Activated CD4-positive, alpha-beta T cell treated with anti-CD3 and anti-CD28 coated beads, Interleukin-2, amount 10 ng/mL, durations not matched to agents 7 days and 5 days (primary cell): ENCODE data around the gene TRAPPC4. TPM values are rescaled to one million over a fixed set of nuclear protein-coding genes. Genes with fewer than 3 reads are reported as not detected.
A peak's percentile ranks its signal among the peaks of the same experiment; 100 is the strongest.

Source experiments
- CTCF ChIA-PET: fragments of 350-600 bp; sonication (Branson Sonifier 250); formaldehyde crosslinking; loops from one replicate; lab custom pipeline; 2021; ENCODE audit warnings: antibody characterized with exemption; lab: Charles Lee
- POLR2A ChIA-PET: fragments of 350-600 bp; sonication (Branson Sonifier 250); formaldehyde crosslinking; loops from one replicate; lab custom pipeline; 2021; ENCODE audit warnings: antibody characterized with exemption; lab: Charles Lee
- DNase-seq: peaks from one replicate; pipeline ENCODE4 v3.0.0-alpha.2; 2020
- H3K27ac Mint-ChIP-seq: one replicate; pipeline ENCODE4 v1.8.0; 2021; ENCODE audit warnings: mild to moderate bottlenecking, moderate library complexity, mixed read lengths
- H3K27me3 Mint-ChIP-seq: one replicate; pipeline ENCODE4 v1.8.0; 2021; ENCODE audit warnings: mixed read lengths
- H3K36me3 Mint-ChIP-seq: one replicate; pipeline ENCODE4 v1.8.0; 2021; ENCODE audit warnings: low read depth, mixed read lengths
- H3K4me1 Mint-ChIP-seq: one replicate; pipeline ENCODE4 v1.8.0; 2021; ENCODE audit warnings: mixed read lengths
- H3K4me3 Mint-ChIP-seq: one replicate; pipeline ENCODE4 v1.8.0; 2021; ENCODE audit warnings: mild to moderate bottlenecking, moderate library complexity, mixed read lengths
- H3K9me3 Mint-ChIP-seq: one replicate; pipeline ENCODE4 v1.8.0; 2021; ENCODE audit warnings: mixed read lengths
- total RNA-seq, 2 experiments: library from RNA; stranded (reverse); gene quantifications; one replicate each; pipeline ENCODE4 v1.2.3, GENCODE V29; 2021

TRAPPC4 gene
- total RNA-seq, 2 experiments from 2014 or later, result 58.5 to 65.4 TPM

- CTCF ChIA-PET, result interaction anchor here (0.6 to 2.1 kb wide), 8 partner anchors 9 to 360 kb away, joined by 3 to 5 read pairs (median 3); partner anchors contain the start of gene BCL9L
- POLR2A ChIA-PET, result no interaction called here
- H3K27me3 Mint-ChIP-seq, result no peaks in the 10 kb centered on the region
- peak; percentile 47 for DNase-seq
- peaks cover 41% of the 10 kb centered on the region for H3K36me3 Mint-ChIP-seq
- no peaks in the 10 kb centered on the region for H3K9me3 Mint-ChIP-seq
- peak overlapping the region; percentile 87 for H3K4me3 Mint-ChIP-seq
- H3K4me1 Mint-ChIP-seq, result peaks cover 35% of the 10 kb centered on the region
- peak overlapping the region; percentile 95 for H3K27ac Mint-ChIP-seq
Observed at GRCh38 chr11:118996926-118997626, 21.5 kb upstream of the TRAPPC4 start.

- peak within 1 kb of the TSS; percentile 87 for H3K4me3 Mint-ChIP-seq
- ChIA-PET POLR2A (interaction anchor here (0.7 kb wide), 1 partner anchor 50 kb away, joined by 3 read pairs; no protein-coding TSS in a partner anchor), CTCF (interaction anchor here (0.6 to 2.1 kb wide), 7 partner anchors 13 to 358 kb away, joined by 3 to 5 read pairs (median 3); partner anchors contain the start of gene BCL9L)
- no peaks in the 10 kb centered on the region for H3K9me3 Mint-ChIP-seq
- peaks cover 35% of the 10 kb centered on the region for H3K4me1 Mint-ChIP-seq
- DNase-seq, result peak; percentile 97
- H3K27me3 Mint-ChIP-seq, result no peaks in the 10 kb centered on the region
- H3K27ac Mint-ChIP-seq, result peak within 1 kb of the TSS; percentile 95
- peaks cover 44% of the 10 kb centered on the region for H3K36me3 Mint-ChIP-seq
Observed at GRCh38 chr11:118997627-118998387, 20.8 kb upstream of the TRAPPC4 start, which contains the start of gene CENATAC. TSS of gene CENATAC (plus strand) at chr11:118998138. CDS start at chr11:118998198, 60 bp downstream.

- Mint-ChIP-seq H3K27me3 (no peaks in the 10 kb centered on the region), H3K9me3 (no peaks in the 10 kb centered on the region), H3K36me3 (peaks cover 45% of the 10 kb centered on the region), H3K4me3 (peak overlapping the region; percentile 87), H3K27ac (peak overlapping the region; percentile 95), H3K4me1 (peaks cover 38% of the 10 kb centered on the region)
- CTCF ChIA-PET, result interaction anchor here (0.6 to 1.2 kb wide), 2 partner anchors 29 to 116 kb away, joined by 3 to 4 read pairs; no protein-coding TSS in a partner anchor
- POLR2A ChIA-PET, result interaction anchor here (0.7 kb wide), 1 partner anchor 50 kb away, joined by 3 read pairs; no protein-coding TSS in a partner anchor
- DNase-seq, result no peak
Observed at GRCh38 chr11:118998388-118998717, 20.2 kb upstream of the TRAPPC4 start.

- Mint-ChIP-seq H3K36me3 (peaks cover 48% of the 10 kb centered on the region), H3K27ac (peak overlapping the region; percentile 95), H3K4me1 (peaks cover 38% of the 10 kb centered on the region), H3K27me3 (no peaks in the 10 kb centered on the region), H3K9me3 (no peaks in the 10 kb centered on the region), H3K4me3 (peak overlapping the region; percentile 87)
- CTCF ChIA-PET, result interaction anchor here (0.6 to 1.2 kb wide), 2 partner anchors 29 to 116 kb away, joined by 3 to 4 read pairs; no protein-coding TSS in a partner anchor
- DNase-seq, result no peak
- POLR2A ChIA-PET, result interaction anchor here (0.6 kb wide), 2 partner anchors 19 to 122 kb away, joined by 3 to 7 read pairs; partner anchors contain the start of genes HINFP and RPS25
Observed at GRCh38 chr11:118998822-118999221, 19.7 kb upstream of the TRAPPC4 start.

- Mint-ChIP-seq H3K9me3 (no peaks in the 10 kb centered on the region), H3K4me1 (peaks cover 42% of the 10 kb centered on the region), H3K27me3 (no peaks in the 10 kb centered on the region), H3K27ac (no peak overlapping the region), H3K4me3 (no peak overlapping the region), H3K36me3 (peaks cover 49% of the 10 kb centered on the region)
- ChIA-PET POLR2A (interaction anchor here (1.0 kb wide), 1 partner anchor 15 kb away, joined by 6 read pairs; no protein-coding TSS in a partner anchor), CTCF (interaction anchor here (1.0 kb wide), 1 partner anchor 210 kb away, joined by 3 read pairs; the partner anchor contains the start of gene DDX6)
- DNase-seq, result no peak
Observed at GRCh38 chr11:119000906-119001305, 17.7 kb upstream of the TRAPPC4 start.

- ChIA-PET CTCF (interaction anchor here (0.6 to 0.7 kb wide), 3 partner anchors 10 to 293 kb away, joined by 3 read pairs; no protein-coding TSS in a partner anchor), POLR2A (no interaction called here)
- H3K9me3 Mint-ChIP-seq, result no peaks in the 10 kb centered on the region
- peaks cover 23% of the 10 kb centered on the region for H3K36me3 Mint-ChIP-seq
- no peak overlapping the region for H3K4me3 Mint-ChIP-seq
- H3K27ac Mint-ChIP-seq, result no peak overlapping the region
- H3K4me1 Mint-ChIP-seq, result peaks cover 12% of the 10 kb centered on the region
- DNase-seq, result no peak
- no peaks in the 10 kb centered on the region for H3K27me3 Mint-ChIP-seq
Observed at GRCh38 chr11:119006656-119007055, 11.9 kb upstream of the TRAPPC4 start.

- POLR2A ChIA-PET, result no interaction called here
- Mint-ChIP-seq H3K27ac (no peak overlapping the region), H3K4me3 (no peak overlapping the region), H3K36me3 (peaks cover 51% of the 10 kb centered on the region), H3K9me3 (no peaks in the 10 kb centered on the region), H3K27me3 (no peaks in the 10 kb centered on the region), H3K4me1 (peaks cover 30% of the 10 kb centered on the region)
- no peak for DNase-seq
- CTCF ChIA-PET, result no interaction called here
Observed at GRCh38 chr11:119011476-119012053, 7.0 kb upstream of the TRAPPC4 start.

- POLR2A ChIA-PET, result no interaction called here
- H3K36me3 Mint-ChIP-seq, result peaks cover 55% of the 10 kb centered on the region
- no peak overlapping the region for H3K27ac Mint-ChIP-seq
- H3K4me3 Mint-ChIP-seq, result no peak overlapping the region
- CTCF ChIA-PET, result no interaction called here
- no peaks in the 10 kb centered on the region for H3K27me3 Mint-ChIP-seq
- DNase-seq, result no peak
- peaks cover 36% of the 10 kb centered on the region for H3K4me1 Mint-ChIP-seq
- no peaks in the 10 kb centered on the region for H3K9me3 Mint-ChIP-seq
Observed at GRCh38 chr11:119012629-119013170, 5.9 kb upstream of the TRAPPC4 start.

- peaks cover 39% of the 10 kb centered on the region for H3K4me1 Mint-ChIP-seq
- H3K36me3 Mint-ChIP-seq, result peaks cover 59% of the 10 kb centered on the region
- no peaks in the 10 kb centered on the region for H3K9me3 Mint-ChIP-seq
- no peak overlapping the region for H3K4me3 Mint-ChIP-seq
- ChIA-PET CTCF (interaction anchor here (0.9 to 4.2 kb wide), 3 partner anchors 17 to 84 kb away, joined by 3 to 12 read pairs (median 6); partner anchors contain the start of gene SLC37A4), POLR2A (no interaction called here)
- no peaks in the 10 kb centered on the region for H3K27me3 Mint-ChIP-seq
- no peak overlapping the region for H3K27ac Mint-ChIP-seq
- DNase-seq, result no peak
Observed at GRCh38 chr11:119014209-119014924, 4.2 kb upstream of the TRAPPC4 start.

- Mint-ChIP-seq H3K36me3 (peaks cover 65% of the 10 kb centered on the region), H3K27ac (no peak overlapping the region), H3K9me3 (no peaks in the 10 kb centered on the region), H3K4me1 (peaks cover 45% of the 10 kb centered on the region), H3K4me3 (no peak overlapping the region), H3K27me3 (no peaks in the 10 kb centered on the region)
- POLR2A ChIA-PET, result no interaction called here
- CTCF ChIA-PET, result interaction anchor here (0.6 to 4.2 kb wide), 6 partner anchors 9 to 264 kb away, joined by 3 to 12 read pairs (median 4); partner anchors contain the start of gene SLC37A4
- DNase-seq, result no peak
Observed at GRCh38 chr11:119015054-119015611, 3.4 kb upstream of the TRAPPC4 start.
